ENCODE data around the gene JMJD8. TPM values are rescaled to one million over a fixed set of nuclear protein-coding genes. Genes with fewer than 3 reads are reported as not detected.
A peak's percentile ranks its signal among the peaks of the same experiment; 100 is the strongest.

Gene JMJD8
- polyA plus RNA-seq, 3 donors = 28.7 to 45.3 (median 33.5) TPM

DNA sequence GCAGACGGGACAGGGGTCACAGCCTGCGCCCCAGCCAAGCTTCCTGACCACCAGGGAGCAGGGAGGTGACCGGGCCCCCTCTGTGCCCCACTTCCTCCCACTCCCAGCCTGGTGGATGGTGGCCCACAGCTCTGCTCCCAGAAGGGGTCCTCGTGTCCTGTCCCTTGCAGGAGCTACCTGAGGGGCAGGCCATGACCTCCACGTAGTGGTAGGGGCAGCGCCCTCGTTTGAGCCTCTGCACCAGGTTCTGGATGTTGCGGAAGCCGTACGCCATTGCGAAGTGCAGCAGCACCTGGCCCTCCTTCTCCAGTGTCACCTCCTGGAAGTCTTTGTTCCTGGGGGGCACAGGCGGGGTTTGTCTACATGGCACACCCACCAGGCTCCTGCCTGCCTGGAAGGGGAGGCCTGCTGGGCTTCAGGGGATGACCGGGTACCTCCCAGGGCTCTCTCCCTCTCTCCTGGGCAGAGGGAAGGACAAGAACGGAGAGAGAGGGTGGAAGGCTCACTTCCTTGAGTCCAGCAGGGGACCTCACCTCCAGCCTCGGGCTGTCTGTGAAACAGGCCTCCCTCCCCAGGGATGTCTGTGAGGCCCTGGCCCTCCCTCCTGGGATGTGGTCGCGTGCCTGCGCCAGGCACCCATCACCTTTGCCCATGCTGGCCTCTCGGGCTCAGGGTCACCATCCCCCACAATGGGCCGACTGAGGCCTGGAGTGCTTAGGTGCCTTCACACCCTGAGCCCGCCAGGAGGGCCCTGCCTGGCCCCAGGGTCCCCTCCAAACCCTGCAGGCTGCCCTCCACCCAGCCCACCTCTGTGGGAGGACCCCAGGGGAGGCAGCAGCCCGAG lies 46.8 kb upstream of the JMJD8 start:
- Histone ChIP-seq H3K79me2 (ENCODE audit: insufficient read depth, low read length) (no peaks in the 10 kb centered on the region), H4K20me1 (ENCODE audit: insufficient read depth, low read length) (no peaks in the 10 kb centered on the region), H3K4me2 (replicated peaks; ENCODE audit: extremely low read depth, low read length, poor library complexity, severe bottlenecking) (no peak overlapping the region), H2AFZ (ENCODE audit: insufficient read depth, low read depth, low read length, poor library complexity, severe bottlenecking) (no peak overlapping the region), H3K36me3 (replicated peaks in 1 of 2; ENCODE audit: control insufficient read depth in 1 of 2, insufficient read depth in 2 of 2, low read length in 2 of 2) (peaks cover 39 to 58% of the 10 kb centered on the region in 2 donors), H3K9me3 (replicated peaks in 1 of 2; ENCODE audit: control insufficient read depth in 1 of 2, insufficient read depth in 1 of 2, low read length in 2 of 2) (no peaks in the 10 kb centered on the region), H3K27ac (ENCODE audit: low read depth in 1 of 2, low read length in 2 of 2) (no peak overlapping the region), H3K4me3 (replicated peaks in 1 of 3; ENCODE audit: low read depth in 2 of 3, low read length in 3 of 3) (no peak overlapping the region), H3K4me1 (ENCODE audit: control insufficient read depth in 1 of 2, insufficient read depth in 2 of 2, low read length in 2 of 2) (peaks cover 16 to 26% of the 10 kb centered on the region in 2 donors), H3K27me3 (ENCODE audit: control insufficient read depth in 2 of 2, insufficient read depth in 2 of 2, low read length in 2 of 2) (peaks cover 3 to 24% of the 10 kb centered on the region in 2 donors), H3K9ac (ENCODE audit: insufficient read depth, low read length, poor library complexity, severe bottlenecking) (no peak overlapping the region)
- Mint-ChIP-seq H3K27me3 (ENCODE audit: low read depth in 3 of 3) (peaks cover 8 to 36% (median 12%) of the 10 kb centered on the region in 3 donors), H3K4me1 (peaks cover 7% of the 10 kb centered on the region), H3K9me3 (no peaks in the 10 kb centered on the region), H3K27ac (no peak overlapping the region), H3K36me3 (peaks cover 34 to 46% of the 10 kb centered on the region in 2 donors), H3K4me3 (no peak overlapping the region)
- 88% methylated on average over 19 of the region's 22 CpGs for WGBS (ENCODE audit: insufficient coverage)
- no peak for DNase-seq
- intact Hi-C loops (cut with micrococcal nuclease) = no loop called here
- TF ChIP-seq CTCF (IDR thresholded peaks at IDR 0.05) = no peak

DNA sequence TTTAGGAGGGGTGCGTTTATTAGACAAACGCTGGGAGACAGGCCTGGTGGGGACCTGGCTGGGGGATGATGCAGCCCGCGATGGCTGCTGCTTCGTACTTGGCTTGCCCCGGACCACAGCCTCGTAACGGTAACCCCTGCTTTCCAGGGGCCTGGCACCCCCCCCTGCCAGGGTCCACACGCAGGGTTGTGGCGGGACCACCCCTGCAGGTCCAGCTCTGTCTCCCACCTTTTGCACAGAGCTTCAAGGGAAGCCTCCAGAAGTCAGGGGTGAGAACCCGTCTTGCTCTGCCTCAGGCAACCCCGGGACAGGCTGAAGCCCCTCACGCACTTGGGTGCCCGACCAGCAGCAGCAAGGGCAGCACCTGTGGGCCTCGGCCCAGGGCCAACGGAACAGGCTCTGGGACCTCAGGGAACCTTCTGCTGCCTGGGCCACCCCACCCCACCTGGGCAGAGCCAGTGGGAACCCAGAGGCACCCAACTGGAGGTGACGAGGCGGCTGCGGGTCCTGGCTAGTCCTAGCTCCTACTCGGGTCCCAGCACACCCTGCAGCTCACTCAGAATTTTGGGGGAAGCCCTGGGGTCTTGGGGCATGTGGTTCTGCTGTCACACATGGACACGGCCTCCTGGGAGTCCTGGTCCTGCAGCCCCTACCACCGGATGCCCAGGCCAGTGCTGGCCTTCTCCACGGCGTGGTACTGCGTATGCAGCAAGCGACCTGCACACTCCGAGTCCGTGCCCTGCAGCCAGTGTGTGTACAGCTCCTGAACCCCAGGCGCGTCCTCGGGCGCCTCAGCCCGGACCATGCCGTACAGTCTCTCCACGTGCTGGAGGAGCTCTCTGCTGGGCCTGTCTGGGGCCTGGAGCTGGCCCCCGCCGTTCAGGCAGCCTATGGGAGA lies 45.9 kb upstream of the JMJD8 start:
- no peak for DNase-seq
- Histone ChIP-seq H3K4me2 (replicated peaks; ENCODE audit: extremely low read depth, low read length, poor library complexity, severe bottlenecking) (no peak overlapping the region), H3K27me3 (ENCODE audit: control insufficient read depth in 2 of 2, insufficient read depth in 2 of 2, low read length in 2 of 2) (peaks cover 3 to 32% of the 10 kb centered on the region in 2 donors), H3K9ac (ENCODE audit: insufficient read depth, low read length, poor library complexity, severe bottlenecking) (no peak overlapping the region), H3K36me3 (replicated peaks in 1 of 2; ENCODE audit: control insufficient read depth in 1 of 2, insufficient read depth in 2 of 2, low read length in 2 of 2) (peaks cover 30 to 49% of the 10 kb centered on the region in 2 donors), H3K27ac (ENCODE audit: low read depth in 1 of 2, low read length in 2 of 2) (no peak overlapping the region), H3K4me3 (replicated peaks in 1 of 3; ENCODE audit: low read depth in 2 of 3, low read length in 3 of 3) (no peak overlapping the region), H3K4me1 (ENCODE audit: control insufficient read depth in 1 of 2, insufficient read depth in 2 of 2, low read length in 2 of 2) (peaks cover 16 to 27% of the 10 kb centered on the region in 2 donors), H4K20me1 (ENCODE audit: insufficient read depth, low read length) (no peaks in the 10 kb centered on the region), H3K79me2 (ENCODE audit: insufficient read depth, low read length) (no peaks in the 10 kb centered on the region), H2AFZ (ENCODE audit: insufficient read depth, low read depth, low read length, poor library complexity, severe bottlenecking) (no peak overlapping the region), H3K9me3 (replicated peaks in 1 of 2; ENCODE audit: control insufficient read depth in 1 of 2, insufficient read depth in 1 of 2, low read length in 2 of 2) (no peaks in the 10 kb centered on the region)
- Mint-ChIP-seq H3K27ac (peak overlapping the region in 1 of 7 donors; percentile 25), H3K4me1 (peaks cover 7% of the 10 kb centered on the region), H3K4me3 (no peak overlapping the region), H3K36me3 (peaks cover 26 to 38% of the 10 kb centered on the region in 2 donors), H3K9me3 (no peaks in the 10 kb centered on the region), H3K27me3 (ENCODE audit: low read depth in 3 of 3) (peaks cover 10 to 45% (median 17%) of the 10 kb centered on the region in 3 donors)
- WGBS (ENCODE audit: insufficient coverage) = 93% methylated on average over 34 of the region's 37 CpGs
- TF ChIP-seq CTCF (IDR thresholded peaks at IDR 0.05) = no peak
- intact Hi-C loops (cut with micrococcal nuclease) = no loop called here
